Ishikawa (cell line): ENCODE measurements around the gene HCFC1R1.

ENCODE experiments used
- CEBPB ChIP-seq: IDR thresholded peaks from 2 replicates; pipeline ENCODE4 v1.6.1; 2012
- CREB1 ChIP-seq: IDR thresholded peaks from 2 replicates; pipeline ENCODE4 v1.6.1; 2012; ENCODE audit warnings: low read depth
- EGR1 ChIP-seq: IDR thresholded peaks from 2 replicates; pipeline ENCODE4 v1.6.1; 2012
- EP300 ChIP-seq: IDR thresholded peaks from 2 replicates; pipeline ENCODE4 v1.6.1; 2012; ENCODE audit warnings: borderline replicate concordance
- FOXM1 ChIP-seq: IDR thresholded peaks from 2 replicates; pipeline ENCODE4 v1.6.1; 2012; ENCODE audit warnings: low read depth, borderline replicate concordance
- MAX ChIP-seq: IDR thresholded peaks from 2 replicates; pipeline ENCODE4 v1.6.1; 2012
- NFIC ChIP-seq: IDR thresholded peaks from 2 replicates; pipeline ENCODE4 v1.6.1; 2012
- RAD21 ChIP-seq: IDR thresholded peaks from 2 replicates; pipeline ENCODE4 v1.6.1; 2012; ENCODE audit warnings: low read depth
- REST ChIP-seq: IDR thresholded peaks from 2 replicates; pipeline ENCODE4 v1.6.1; 2012; ENCODE audit warnings: low read depth, mild to moderate bottlenecking
- TAF1 ChIP-seq: IDR thresholded peaks from 2 replicates; pipeline ENCODE4 v1.6.1; 2012; ENCODE audit warnings: low read depth, mild to moderate bottlenecking
- TCF12 ChIP-seq: IDR thresholded peaks from 2 replicates; pipeline ENCODE4 v1.6.1; 2012; ENCODE audit warnings: low read depth
- TEAD4 ChIP-seq: IDR thresholded peaks from 2 replicates; pipeline ENCODE4 v1.6.1; 2012
- USF1 ChIP-seq: IDR thresholded peaks from 2 replicates; pipeline ENCODE4 v1.6.1; 2012
- YY1 ChIP-seq: IDR thresholded peaks from 2 replicates; pipeline ENCODE4 v1.6.1; 2012; ENCODE audit warnings: low read depth
- ZBTB7A ChIP-seq: IDR thresholded peaks from 2 replicates; pipeline ENCODE4 v1.6.1; 2012; ENCODE audit warnings: low read depth

HCFC1R1 gene

GRCh38 chr16:3020604-3021448, 2.9 kb downstream of the HCFC1R1 start:
- TF ChIP-seq EGR1, result peak; percentile 65; the same call in 1 of the 2 replicates
- TF ChIP-seq TCF12, result peak; percentile 93
- no peak; the same call in 1 of the 2 replicates for TF ChIP-seq TAF1
- peak; percentile 90 for TF ChIP-seq MAX
- TF ChIP-seq YY1, result peak; percentile 43; the same call in 1 of the 2 replicates
- TF ChIP-seq ZBTB7A, result peak; percentile 64; the same call in 1 of the 2 replicates
- peak; percentile 96 for TF ChIP-seq EP300
- TF ChIP-seq RAD21, result no peak
- TF ChIP-seq REST, result no peak
- no peak for TF ChIP-seq CEBPB
- TF ChIP-seq USF1, result peak; percentile 63
- peak; percentile 99 for TF ChIP-seq NFIC
- TF ChIP-seq CREB1, result 0 out of 2 replicates have a peak, but pooled peaks have one; percentile 32
- peak; percentile 73 for TF ChIP-seq FOXM1
- TF ChIP-seq TEAD4, result peak; percentile 98

- no peak for TF ChIP-seq FOXM1
- TF ChIP-seq TEAD4, result no peak; the same call in 1 of the 2 replicates
- TF ChIP-seq NFIC, result no peak
- TF ChIP-seq MAX, result no peak; the same call in 1 of the 2 replicates
- peak; percentile 29; the same call in 1 of the 2 replicates for TF ChIP-seq REST
- TF ChIP-seq EGR1, result peak; percentile 81
- no peak for TF ChIP-seq USF1
- TF ChIP-seq EP300, result no peak
- no peak for TF ChIP-seq RAD21
- TF ChIP-seq YY1, result no peak; the same call in 1 of the 2 replicates
- TF ChIP-seq CREB1, result no peak
- peak; percentile 88 for TF ChIP-seq TAF1
Observed at GRCh38 chr16:3020247-3020603, 3.5 kb downstream of the HCFC1R1 start, which contains the start of gene TNFRSF12A. Gene TNFRSF12A, plus strand, starts transcription at chr16:3020368. Its CDS starts 30 bp downstream, at chr16:3020398.

GRCh38 chr16:3019594-3020246, 4.0 kb downstream of the HCFC1R1 start:
- peak; percentile 90 for TF ChIP-seq ZBTB7A
- TF ChIP-seq RAD21, result no peak
- TF ChIP-seq MAX, result no peak
- TF ChIP-seq TCF12, result no peak
- no peak for TF ChIP-seq EGR1

GRCh38 chr16:3017794-3018506, 5.8 kb downstream of the HCFC1R1 start, which contains the start of gene CLDN6:
Gene CLDN6, minus strand, starts transcription at chr16:3018183. Its CDS starts 2,162 bp downstream, at chr16:3016021.
- TF ChIP-seq YY1, result no peak
- no peak for TF ChIP-seq EGR1
- TF ChIP-seq TAF1, result no peak
- 0 out of 2 replicates have a peak, but pooled peaks have one; percentile 3 for TF ChIP-seq RAD21
- TF ChIP-seq ZBTB7A, result 0 out of 2 replicates have a peak, but pooled peaks have one; percentile 34
- no peak for TF ChIP-seq CEBPB
- TF ChIP-seq TEAD4, result no peak
- no peak for TF ChIP-seq FOXM1
- TF ChIP-seq USF1, result no peak
- no peak for TF ChIP-seq MAX
